ENCODE results near the gene TNFRSF21. TPM values are rescaled to one million over a fixed set of nuclear protein-coding genes. Genes with fewer than 3 reads are reported as not detected.

The TNFRSF21 gene
- total RNA-seq, 3 donors from 2014 or later, result 54.8 to 92.5 (median 75.4) TPM

- TF ChIP-seq CTCF (IDR thresholded peaks at IDR 0.05), result no peak
- Histone ChIP-seq H3K9me3 (no peaks in the 10 kb centered on the region), H3K4me1 (ENCODE audit: low read depth) (peaks cover 24% of the 10 kb centered on the region), H3K36me3 (ENCODE audit: low read depth) (no peaks in the 10 kb centered on the region), H3K4me3 (no peak overlapping the region)
- intact Hi-C loops (cut with DNase I, micrococcal nuclease), result loop anchor here in 1 of 2 donors (10.0 kb wide), 1 partner anchor 207 kb away; no protein-coding TSS in a partner anchor
- DNase-seq (no peak), ATAC-seq (no peak)
Measured at GRCh38 chr6:47302043-47302442, 7.7 kb downstream of the TNFRSF21 start.

- no peak overlapping the region for H3K4me3 ChIP-seq
Measured at GRCh38 chr6:47301441-47301840, 8.3 kb downstream of the TNFRSF21 start.

GRCh38 chr6:47300417-47300816, 9.3 kb downstream of the TNFRSF21 start:
- DNase-seq (no peak), ATAC-seq (no peak)
- Histone ChIP-seq H3K9me3 (no peaks in the 10 kb centered on the region), H3K4me1 (ENCODE audit: low read depth) (peaks cover 24% of the 10 kb centered on the region), H3K36me3 (ENCODE audit: low read depth) (no peaks in the 10 kb centered on the region), H3K4me3 (no peak overlapping the region)
- intact Hi-C loops (cut with DNase I, micrococcal nuclease), result loop anchor here in 1 of 2 donors (10.0 kb wide), 1 partner anchor 206 kb away; no protein-coding TSS in a partner anchor
- TF ChIP-seq CTCF (IDR thresholded peaks at IDR 0.05), result no peak

More at GRCh38 chr6:47301441-47301840, 8.3 kb downstream of the TNFRSF21 start:
- no peak for TF ChIP-seq CTCF (IDR thresholded peaks at IDR 0.05)
- peaks cover 24% of the 10 kb centered on the region for H3K4me1 ChIP-seq (ENCODE audit: low read depth)
- DNase-seq (no peak), ATAC-seq (no peak)
- intact Hi-C loops (cut with DNase I, micrococcal nuclease), result loop anchor here in 1 of 2 donors (10.0 kb wide), 1 partner anchor 207 kb away; no protein-coding TSS in a partner anchor
- H3K9me3 ChIP-seq, result no peaks in the 10 kb centered on the region
- H3K36me3 ChIP-seq (ENCODE audit: low read depth), result no peaks in the 10 kb centered on the region

- Histone ChIP-seq H3K4me3 (no peak overlapping the region), H3K36me3 (ENCODE audit: low read depth) (no peaks in the 10 kb centered on the region), H3K9me3 (no peaks in the 10 kb centered on the region), H3K4me1 (ENCODE audit: low read depth) (peaks cover 24% of the 10 kb centered on the region)
- TF ChIP-seq CTCF (IDR thresholded peaks at IDR 0.05), result no peak
- intact Hi-C loops (cut with DNase I, micrococcal nuclease), result loop anchor here in 1 of 2 donors (10.0 kb wide), 1 partner anchor 205 kb away; no protein-coding TSS in a partner anchor
- ATAC-seq (no peak), DNase-seq (no peak)
Measured at GRCh38 chr6:47299965-47300364, 9.7 kb downstream of the TNFRSF21 start.

GRCh38 chr6:47298475-47298874, 11.2 kb downstream of the TNFRSF21 start:
- TF ChIP-seq CTCF (IDR thresholded peaks at IDR 0.05), result no peak
- Histone ChIP-seq H3K4me3 (no peak overlapping the region), H3K36me3 (ENCODE audit: low read depth) (no peaks in the 10 kb centered on the region), H3K4me1 (ENCODE audit: low read depth) (peaks cover 15% of the 10 kb centered on the region), H3K9me3 (no peaks in the 10 kb centered on the region)
- DNase-seq (no peak), ATAC-seq (peak; percentile 59)
- intact Hi-C loops (cut with DNase I, micrococcal nuclease), result no loop called here

- no peaks in the 10 kb centered on the region for H3K9me3 ChIP-seq
- no peaks in the 10 kb centered on the region for H3K36me3 ChIP-seq (ENCODE audit: low read depth)
- no peak overlapping the region for H3K4me3 ChIP-seq
- TF ChIP-seq CTCF (IDR thresholded peaks at IDR 0.05), result no peak
- no peak for ATAC-seq
- peaks cover 10% of the 10 kb centered on the region for H3K4me1 ChIP-seq (ENCODE audit: low read depth)
- intact Hi-C loops (cut with DNase I, micrococcal nuclease), result no loop called here
- no peak for DNase-seq
Measured at GRCh38 chr6:47294990-47295389, 14.7 kb downstream of the TNFRSF21 start.

Data from mucosa of descending colon (tissue), 3 donors.